Measurements from ENCODE around the gene LRRC25.

GRCh38 chr19:18391509-18392075 is 5.8 kb downstream of the LRRC25 start:
- TF ChIP-seq CTCF (optimal IDR thresholded peaks at IDR 0.05 in 1 of 3, IDR thresholded peaks at IDR 0.05 in 1 of 3, conservative IDR thresholded peaks at IDR 0.05 in 1 of 3; ENCODE audit: extremely low read depth in 1 of 3, insufficient read depth in 2 of 3, low read length in 3 of 3) (no peak), EZH2 (IDR thresholded peaks at IDR 0.05; ENCODE audit: low read length) (no peak)

All from keratinocyte (primary cell).